OCI-LY7 (cell line): ENCODE data around the gene FHIT. TPM values are rescaled to one million over a fixed set of nuclear protein-coding genes. Genes with fewer than 3 reads are reported as not detected.

Experiments used
- BruUV-seq: library from RNA; stranded (reverse); fragments of 400-500 nt; replicated peaks from 2 replicates; lab custom pipeline; 2021; lab: Mats Ljungman, UMichigan
- CTCF ChIA-PET: fragments of 300-600 bp; sonication (Branson Sonifier 250); formaldehyde crosslinking; loops from one replicate; lab custom pipeline; 2022; ENCODE audit warnings: antibody characterized with exemption; ENCODE audit not compliant: unreplicated experiment; lab: Charles Lee
- POLR2A ChIA-PET: fragments of 300-600 bp; sonication (Branson Sonifier 250); formaldehyde crosslinking; loops from one replicate; lab custom pipeline; 2022; ENCODE audit warnings: antibody characterized with exemption; lab: Charles Lee
- DNase-seq: peaks from one replicate; pipeline ENCODE4 v3.0.0-alpha.2; 2015; ENCODE audit warnings: low spot score
- H2AFZ ChIP-seq: fragments of 200-600 bp; sonication (generic), shearing (Covaris generic); 2 replicates; pipeline ENCODE4 v1.6.1; 2014; ENCODE audit warnings: mild to moderate bottlenecking, antibody characterized with exemption, low read length, moderate library complexity
- H3K27ac ChIP-seq: fragments of 200-600 bp; sonication (generic); 2 replicates; pipeline ENCODE4 v1.5.1; 2014; ENCODE audit warnings: mixed run types, low read depth, mild to moderate bottlenecking, moderate library complexity, low read length, inconsistent platforms; ENCODE audit not compliant: poor library complexity, severe bottlenecking
- H3K36me3 ChIP-seq: fragments of 200-600 bp; sonication (generic); 2 replicates; pipeline ENCODE4 v1.6.1; 2014; ENCODE audit warnings: mild to moderate bottlenecking, antibody characterized with exemption, low read length, moderate library complexity, mixed read lengths; ENCODE audit not compliant: insufficient read depth
- H3K4me1 ChIP-seq: fragments of 200-600 bp; sonication (generic); 2 replicates; pipeline ENCODE4 v1.5.1; 2014; ENCODE audit warnings: mild to moderate bottlenecking, low read length; ENCODE audit not compliant: insufficient read depth, poor library complexity, severe bottlenecking
- H3K4me2 ChIP-seq: fragments of 200-600 bp; sonication (generic); 2 replicates; pipeline ENCODE4 v1.6.1; 2014; ENCODE audit warnings: mild to moderate bottlenecking, low read length
- H3K4me3 ChIP-seq: fragments of 200-600 bp; sonication (generic); 2 replicates; pipeline ENCODE4 v1.5.1; 2014; ENCODE audit warnings: mild to moderate bottlenecking, low read depth, low read length; ENCODE audit not compliant: poor library complexity, severe bottlenecking
- H3K79me2 ChIP-seq: fragments of 200-600 bp; sonication (generic); 2 replicates; pipeline ENCODE4 v1.6.1; 2016; ENCODE audit warnings: low read depth, mild to moderate bottlenecking, low read length, moderate library complexity, mixed read lengths; ENCODE audit not compliant: insufficient read depth
- H3K9me2 ChIP-seq: fragments of 200-600 bp; sonication (generic); 2 replicates; pipeline ENCODE4 v1.6.1; 2016; ENCODE audit warnings: mild to moderate bottlenecking, low read length, mixed read lengths; ENCODE audit not compliant: insufficient read depth
- H3K9me3 ChIP-seq: fragments of 200-600 bp; sonication (generic); 2 replicates; pipeline ENCODE4 v1.6.1; 2014; ENCODE audit warnings: mild to moderate bottlenecking, mixed run types, low read length, mixed read lengths
- H4K20me1 ChIP-seq: fragments of 200-600 bp; sonication (generic); 2 replicates; pipeline ENCODE4 v1.6.1; 2014; ENCODE audit warnings: mild to moderate bottlenecking, antibody characterized with exemption, low read length, moderate library complexity, mixed read lengths; ENCODE audit not compliant: insufficient read depth
- CTCF ChIP-seq: fragments of 200-600 bp; sonication (generic); conservative IDR thresholded peaks from 2 replicates; pipeline ENCODE4 v1.5.1; 2014; ENCODE audit warnings: mild to moderate bottlenecking, antibody characterized with exemption, low read length, moderate library complexity, mixed read lengths
- EZH2phosphoT487 ChIP-seq: fragments of 200-600 bp; sonication (generic); IDR thresholded peaks from 2 replicates; pipeline ENCODE4 v1.6.1; 2018; ENCODE audit warnings: low read depth, borderline replicate concordance, mild to moderate bottlenecking, mixed run types, antibody characterized with exemption, low read length, moderate library complexity, mixed read lengths
- intact Hi-C: fragments of 100-400 bp; cut with micrococcal nuclease; formaldehyde crosslinking; loops from one replicate; pipeline ENCODE4 v1.10.0; 2022; ENCODE audit not compliant: unreplicated experiment
- total RNA-seq, 2 experiments: library from RNA; depleted of rRNA in 1 of 2; stranded (reverse); fragments of >200 nt in 1 of 2; shearing (Covaris generic) in 1 of 2; gene quantifications; 2 replicates each; pipeline ENCODE4 v1.2.3, GENCODE V29; 2014 to 2022

The FHIT gene
- total RNA-seq, 2 experiments from 2014 or later = 5.0 to 10.9 TPM

DNA sequence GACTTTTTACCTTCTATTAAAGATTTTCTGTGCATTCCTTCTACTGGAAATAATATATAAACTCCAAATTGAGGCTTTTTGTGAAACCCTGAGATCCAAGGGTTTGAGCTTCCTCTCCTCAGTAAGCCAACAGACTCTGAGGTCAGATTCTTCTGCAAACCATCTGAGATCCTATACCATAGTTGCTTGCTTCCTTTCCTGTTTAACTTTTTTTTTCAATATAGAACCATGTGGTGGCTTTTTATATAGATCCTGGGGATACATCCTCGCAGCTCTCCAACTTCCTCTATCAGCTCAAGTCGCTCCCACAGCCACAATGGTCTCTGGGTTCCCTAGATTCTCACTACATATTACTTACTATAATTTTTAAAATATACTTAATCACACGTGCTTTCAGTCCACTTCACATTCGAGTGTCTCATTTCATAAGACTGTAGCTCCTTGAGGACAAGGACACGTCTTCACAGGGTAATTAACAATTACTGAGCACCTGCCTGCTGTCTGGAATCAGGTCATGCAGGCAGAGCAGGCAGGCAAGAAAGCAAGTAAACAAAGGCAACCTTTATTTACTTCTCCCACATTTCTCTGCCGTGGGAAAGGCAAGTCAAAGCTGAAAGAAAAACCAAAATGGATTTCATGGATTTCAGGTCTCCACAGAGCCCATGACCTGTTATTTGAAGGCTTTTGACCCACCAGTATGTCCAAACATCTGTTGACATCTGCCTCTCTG is 941.5 kb downstream of the FHIT start:
- Histone ChIP-seq H3K4me2 (no peak overlapping the region), H3K27ac (no peak overlapping the region), H3K9me2 (no peaks in the 10 kb centered on the region), H2AFZ (no peak overlapping the region), H3K4me1 (no peaks in the 10 kb centered on the region), H3K79me2 (no peaks in the 10 kb centered on the region), H4K20me1 (no peaks in the 10 kb centered on the region), H3K36me3 (no peaks in the 10 kb centered on the region), H3K4me3 (no peak overlapping the region), H3K9me3 (no peaks in the 10 kb centered on the region)
- intact Hi-C loops = no loop called here
- ChIA-PET POLR2A (interaction anchor here (0.5 to 0.9 kb wide), 2 partner anchors 8 to 107 kb away, joined by 3 read pairs; no protein-coding TSS in a partner anchor), CTCF (no interaction called here)
- no TSS peak for BruUV-seq
- DNase-seq = no peak
- no peak for TF ChIP-seq EZH2phosphoT487
- TF ChIP-seq CTCF = no peak

DNA sequence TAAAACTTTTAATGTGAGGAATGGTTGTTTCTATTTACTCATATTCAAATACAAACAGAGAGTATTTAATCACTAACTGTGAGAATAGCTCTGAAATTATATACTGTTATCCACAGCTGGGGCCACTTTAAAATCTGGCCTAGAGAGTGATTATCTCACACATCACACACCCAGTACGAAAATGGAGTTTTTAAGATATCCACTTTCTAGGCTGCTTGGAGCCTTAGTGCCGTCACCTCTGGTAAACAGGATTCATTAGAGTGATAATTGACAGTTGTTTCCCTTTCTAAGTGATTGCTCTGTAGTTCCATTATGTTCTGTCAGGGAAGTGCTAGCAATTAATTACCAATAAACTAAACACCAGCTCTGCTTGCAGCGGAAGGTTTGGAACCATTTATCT is 942.4 kb downstream of the FHIT start:
- no peak for DNase-seq
- H4K20me1 ChIP-seq = no peaks in the 10 kb centered on the region
- no peaks in the 10 kb centered on the region for H3K9me3 ChIP-seq
- no peaks in the 10 kb centered on the region for H3K79me2 ChIP-seq
- ChIA-PET CTCF (no interaction called here), POLR2A (interaction anchor here (0.6 to 1.1 kb wide), 3 partner anchors 8 to 1014 kb away, joined by 3 read pairs; no protein-coding TSS in a partner anchor)
- no peaks in the 10 kb centered on the region for H3K9me2 ChIP-seq
- H3K4me2 ChIP-seq = no peak overlapping the region
- no peak overlapping the region for H3K4me3 ChIP-seq
- intact Hi-C loops = no loop called here
- H3K27ac ChIP-seq = no peak overlapping the region
- no TSS peak for BruUV-seq
- H2AFZ ChIP-seq = no peak overlapping the region
- no peaks in the 10 kb centered on the region for H3K4me1 ChIP-seq
- H3K36me3 ChIP-seq = no peaks in the 10 kb centered on the region
- TF ChIP-seq EZH2phosphoT487 (no peak), CTCF (no peak)

DNA sequence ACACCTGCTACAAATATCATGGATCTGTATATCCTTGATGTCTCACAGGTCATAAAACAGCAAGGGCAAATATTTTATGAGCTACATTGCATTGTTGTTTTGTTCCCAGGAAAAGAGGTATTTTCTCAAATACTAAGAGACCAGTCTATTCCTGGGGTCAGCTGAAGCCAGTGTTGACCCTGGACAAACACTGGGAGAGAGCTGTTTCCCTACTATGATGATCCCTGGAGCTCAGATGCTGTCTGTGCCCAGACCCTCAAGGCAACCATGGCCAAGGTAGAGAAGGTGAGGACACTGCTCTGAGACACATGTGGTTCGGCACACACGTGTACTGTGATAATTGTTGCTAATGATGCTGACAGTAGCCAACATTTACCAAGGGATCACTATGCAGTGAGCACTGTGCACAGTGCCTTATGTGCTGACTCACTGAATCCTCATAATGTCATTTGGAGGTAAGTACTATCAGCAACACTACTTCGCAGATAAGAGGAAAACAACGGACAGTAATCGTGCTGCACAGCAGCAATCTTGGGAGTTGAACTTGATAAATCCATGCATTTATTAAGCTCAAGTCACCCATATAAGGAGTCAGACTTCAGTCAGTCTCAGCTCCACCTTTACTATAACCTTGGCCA is 943.6 kb downstream of the FHIT start:
- DNase-seq = no peak
- CTCF ChIA-PET = interaction anchor here (0.5 kb wide), 1 partner anchor 25 kb away, joined by 3 read pairs; no protein-coding TSS in a partner anchor

More for the DNA sequence above, 943.6 kb downstream of the FHIT start:
- no peaks in the 10 kb centered on the region for H4K20me1 ChIP-seq
- H3K79me2 ChIP-seq = no peaks in the 10 kb centered on the region
- H2AFZ ChIP-seq = no peak overlapping the region
- H3K27ac ChIP-seq = no peak overlapping the region
- intact Hi-C loops = no loop called here
- no peak for TF ChIP-seq CTCF
- no peak for TF ChIP-seq EZH2phosphoT487
- H3K4me2 ChIP-seq = no peak overlapping the region
- BruUV-seq = no TSS peak
- H3K9me3 ChIP-seq = no peaks in the 10 kb centered on the region
- no peak overlapping the region for H3K4me3 ChIP-seq
- POLR2A ChIA-PET = interaction anchor here (1.1 kb wide), 1 partner anchor 23 kb away, joined by 3 read pairs; no protein-coding TSS in a partner anchor
- no peaks in the 10 kb centered on the region for H3K36me3 ChIP-seq
- H3K4me1 ChIP-seq = no peaks in the 10 kb centered on the region
- H3K9me2 ChIP-seq = no peaks in the 10 kb centered on the region
